ENCODE results near the gene ZSCAN20.

DNA sequence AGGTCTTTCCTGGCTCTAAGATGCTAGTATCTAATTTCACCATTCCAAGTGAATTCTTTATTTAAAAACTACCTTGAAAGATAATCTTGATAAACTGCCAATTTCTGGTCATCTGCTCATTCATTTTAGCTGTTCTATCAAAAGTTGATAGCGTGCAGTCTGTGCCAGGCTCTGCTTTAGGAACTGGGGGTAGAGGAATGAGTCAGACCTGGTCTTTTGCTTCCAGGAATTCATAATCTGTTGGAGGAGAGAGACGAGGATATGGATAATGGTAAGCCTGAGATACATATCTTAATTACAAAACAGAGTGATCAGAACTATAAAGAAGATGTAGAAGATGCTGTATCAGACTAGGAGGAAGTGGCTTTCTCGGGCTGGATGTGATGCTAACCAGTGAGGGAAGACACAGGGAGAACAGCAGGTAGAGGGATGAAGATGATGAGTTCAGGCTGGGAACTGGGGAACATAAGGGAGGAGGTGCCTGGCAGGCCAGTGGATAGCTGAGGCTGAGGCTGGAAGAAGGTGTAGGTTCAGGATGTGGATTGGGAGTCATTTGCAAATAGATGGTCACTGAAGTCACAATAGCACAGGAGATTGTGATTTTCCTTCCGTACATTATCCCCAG, 29.3 kb upstream of the ZSCAN20 start:
- no peak for TF ChIP-seq POLR2AphosphoS5 (IDR thresholded peaks at IDR 0.05; ENCODE audit: low read depth, low read length)
- no peak for TF ChIP-seq POLR2A (IDR thresholded peaks at IDR 0.05; ENCODE audit: low read depth, low read length)
- no peak for TF ChIP-seq POU2F2 (IDR thresholded peaks at IDR 0.05; ENCODE audit: low read depth, low read length)
- no peak for TF ChIP-seq TAF1 (IDR thresholded peaks at IDR 0.05; ENCODE audit: low read depth, low read length)
- TF ChIP-seq SPI1 (IDR thresholded peaks at IDR 0.05; ENCODE audit: low read depth, low read length) = no peak
- TF ChIP-seq PAX5 (IDR thresholded peaks at IDR 0.05; ENCODE audit: insufficient read depth, low read length, severe bottlenecking) = no peak
